ENCODE results near the gene ARG1. TPM values are rescaled to one million over a fixed set of nuclear protein-coding genes. Genes with fewer than 3 reads are reported as not detected.

Gene ARG1
- total RNA-seq, 1 donor from 2014 or later, result not detected

GRCh38 chr6:131565056-131565455 lies 8.0 kb upstream of the ARG1 start:
- no peak for DNase-seq
- no peak for TF ChIP-seq CTCF (IDR thresholded peaks at IDR 0.05)
- ATAC-seq (ENCODE audit: low read depth), result no peak
- Mint-ChIP-seq H3K27ac (no peak overlapping the region), H3K4me3 (no peak overlapping the region), H3K27me3 (no peaks in the 10 kb centered on the region), H3K9me3 (no peaks in the 10 kb centered on the region), H3K4me1 (peaks cover 8% of the 10 kb centered on the region), H3K36me3 (ENCODE audit: low read depth) (peaks cover 4% of the 10 kb centered on the region)
- POLR2A ChIA-PET, result no interaction called here
- CTCF ChIA-PET, result no interaction called here
- intact Hi-C loops (cut with micrococcal nuclease), result no loop called here

- Mint-ChIP-seq H3K27ac (no peak overlapping the region), H3K9me3 (no peaks in the 10 kb centered on the region), H3K36me3 (ENCODE audit: low read depth) (peaks cover 27% of the 10 kb centered on the region), H3K4me1 (peaks cover 8% of the 10 kb centered on the region), H3K27me3 (no peaks in the 10 kb centered on the region), H3K4me3 (no peak overlapping the region)
- ATAC-seq (ENCODE audit: low read depth) (no peak), DNase-seq (no peak)
- ChIA-PET CTCF (no interaction called here), POLR2A (no interaction called here)
- intact Hi-C loops (cut with micrococcal nuclease), result no loop called here
- no peak for TF ChIP-seq CTCF (IDR thresholded peaks at IDR 0.05)
Measured at GRCh38 chr6:131568726-131569125, 4.3 kb upstream of the ARG1 start.

GRCh38 chr6:131574133-131574532 lies 1.1 kb downstream of the ARG1 start:
- ATAC-seq (ENCODE audit: low read depth) (no peak), DNase-seq (no peak)
- H3K36me3 Mint-ChIP-seq (ENCODE audit: low read depth), result peaks cover 53% of the 10 kb centered on the region
- intact Hi-C loops (cut with micrococcal nuclease), result no loop called here
- TF ChIP-seq CTCF (IDR thresholded peaks at IDR 0.05), result no peak
- CTCF ChIA-PET, result no interaction called here
- H3K27me3 Mint-ChIP-seq, result no peaks in the 10 kb centered on the region
- no peak overlapping the region for H3K27ac Mint-ChIP-seq
- no peaks in the 10 kb centered on the region for H3K4me1 Mint-ChIP-seq
- no peaks in the 10 kb centered on the region for H3K9me3 Mint-ChIP-seq
- POLR2A ChIA-PET, result no interaction called here
- no peak overlapping the region for H3K4me3 Mint-ChIP-seq

- Mint-ChIP-seq H3K4me3 (no peak overlapping the region), H3K36me3 (ENCODE audit: low read depth) (peaks cover 57% of the 10 kb centered on the region), H3K4me1 (no peaks in the 10 kb centered on the region), H3K27ac (no peak overlapping the region), H3K9me3 (no peaks in the 10 kb centered on the region), H3K27me3 (no peaks in the 10 kb centered on the region)
- POLR2A ChIA-PET, result interaction anchor here (0.6 kb wide), 1 partner anchor 16 kb away, joined by 3 read pairs; no protein-coding TSS in a partner anchor
- no peak for TF ChIP-seq CTCF (IDR thresholded peaks at IDR 0.05)
- CTCF ChIA-PET, result no interaction called here
- ATAC-seq (ENCODE audit: low read depth), result no peak
- intact Hi-C loops (cut with micrococcal nuclease), result no loop called here
- no peak for DNase-seq
Measured at GRCh38 chr6:131574686-131575085, 1.7 kb downstream of the ARG1 start.

- ChIA-PET POLR2A (no interaction called here), CTCF (interaction anchor here (0.9 kb wide), 1 partner anchor 52 kb away, joined by 4 read pairs; the partner anchor contains the start of gene MED23)
- Mint-ChIP-seq H3K4me1 (no peaks in the 10 kb centered on the region), H3K4me3 (no peak overlapping the region), H3K27ac (no peak overlapping the region), H3K9me3 (no peaks in the 10 kb centered on the region), H3K36me3 (ENCODE audit: low read depth) (peaks cover 60% of the 10 kb centered on the region), H3K27me3 (no peaks in the 10 kb centered on the region)
- TF ChIP-seq CTCF (IDR thresholded peaks at IDR 0.05), result no peak
- DNase-seq (no peak), ATAC-seq (ENCODE audit: low read depth) (no peak)
- intact Hi-C loops (cut with micrococcal nuclease), result no loop called here
Measured at GRCh38 chr6:131575834-131576478, 2.9 kb downstream of the ARG1 start.
